ENCODE measurements around the gene NFIL3.
"Not testable (repeated sequence)": the region's sequence is repeated elsewhere in the genome, so short reads cannot be mapped to it uniquely, and the experiment has no call there.

NFIL3 gene

DNA sequence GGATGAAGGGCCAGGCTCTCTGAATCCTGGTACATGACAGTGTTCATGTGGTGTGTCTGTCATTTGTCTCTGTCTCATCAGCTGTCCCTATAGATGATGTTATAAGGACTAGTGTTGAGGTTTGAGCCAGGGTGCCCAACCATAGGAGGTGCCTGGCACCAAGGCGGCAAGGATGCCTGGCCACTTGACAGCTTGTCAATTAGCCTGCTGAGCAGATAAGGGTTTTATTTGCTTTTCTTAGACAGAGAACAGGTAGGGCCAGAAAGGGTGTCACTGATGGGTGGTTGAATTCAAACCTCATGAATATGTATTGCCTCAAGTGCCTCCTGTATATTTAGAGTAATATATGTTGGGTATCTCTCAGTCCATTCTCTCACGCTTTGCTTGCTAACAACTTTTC lies 31.8 kb downstream of the NFIL3 start:
- no peak for DNase-seq

DNA sequence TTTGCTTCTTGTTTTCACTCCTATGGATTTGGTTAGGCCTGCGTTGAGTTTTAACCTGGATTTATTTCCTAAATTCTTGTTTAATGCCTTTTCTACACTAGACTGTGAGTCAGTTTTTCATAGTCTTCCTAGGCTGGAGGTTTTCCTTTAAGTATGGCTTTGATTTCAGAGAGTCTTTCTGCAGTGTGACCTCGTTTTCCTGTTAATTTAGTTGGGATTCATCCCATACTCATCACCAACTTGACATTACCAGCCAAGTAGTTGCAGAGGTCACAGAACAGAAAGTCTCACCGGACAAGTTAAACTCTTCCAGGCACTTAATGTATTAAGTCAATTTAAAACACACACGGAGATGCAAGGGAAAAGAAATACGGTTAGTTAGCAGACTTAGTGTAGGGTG lies 32.2 kb downstream of the NFIL3 start:
- no peak for DNase-seq

DNA sequence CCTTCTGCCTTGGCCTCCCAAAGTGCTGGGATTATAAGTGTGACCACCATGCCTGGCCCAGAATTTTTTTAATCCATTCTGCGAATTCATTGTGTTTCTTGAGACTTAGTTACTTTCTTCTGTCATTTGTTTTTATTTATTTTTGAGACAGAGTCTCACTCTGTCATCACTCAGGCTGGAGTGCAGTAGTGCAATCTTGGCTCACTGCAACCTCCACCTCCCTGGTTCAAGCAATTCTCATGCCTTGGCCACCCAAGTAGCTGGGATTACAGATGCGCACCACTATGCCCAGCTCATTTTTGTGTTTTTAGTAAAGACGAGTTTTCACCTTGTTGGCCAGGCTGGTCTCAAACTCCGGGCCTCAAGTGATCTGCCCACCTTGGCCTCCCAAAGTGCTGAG lies 33.9 kb downstream of the NFIL3 start:
- not testable (repeated sequence) for DNase-seq

DNA sequence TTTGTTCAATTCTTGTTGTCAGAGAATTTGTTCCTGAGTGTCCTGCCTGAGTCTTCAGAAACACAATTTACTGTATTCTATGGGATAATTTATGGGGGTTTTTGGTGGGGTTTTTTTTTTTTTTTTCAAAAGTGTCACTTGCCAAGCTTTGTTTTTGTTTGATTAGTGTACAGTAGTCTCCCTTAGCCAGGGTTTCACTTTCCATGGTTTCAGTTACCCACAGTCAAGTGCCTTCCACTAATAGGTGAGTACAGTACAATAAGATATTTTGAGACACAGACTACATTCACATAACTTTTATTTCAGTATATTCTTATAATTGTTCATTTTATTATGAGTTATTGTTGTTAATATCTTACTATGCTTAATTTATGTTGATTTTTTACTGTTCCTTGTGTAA lies 36.9 kb downstream of the NFIL3 start:
- no peak for DNase-seq

DNA sequence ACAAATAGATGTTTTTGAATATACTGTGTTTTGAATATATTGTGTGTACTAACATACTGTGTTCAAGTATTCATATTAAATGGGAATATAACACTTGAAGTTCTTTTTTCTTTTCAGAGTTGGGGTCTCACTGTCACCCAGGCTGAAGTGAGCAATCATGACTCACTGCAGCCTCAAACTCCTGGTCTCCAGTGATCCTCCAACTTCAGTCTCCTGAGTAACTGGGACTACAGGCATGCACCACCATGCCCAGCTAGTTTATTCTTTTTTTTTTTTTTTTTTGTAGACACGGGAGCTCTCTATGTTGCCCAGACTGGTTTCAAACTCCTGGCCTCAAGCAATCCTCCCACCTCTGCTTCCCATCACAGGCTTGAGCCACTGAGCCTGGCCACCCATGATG lies 38.7 kb downstream of the NFIL3 start:
- no peak for DNase-seq

DNA sequence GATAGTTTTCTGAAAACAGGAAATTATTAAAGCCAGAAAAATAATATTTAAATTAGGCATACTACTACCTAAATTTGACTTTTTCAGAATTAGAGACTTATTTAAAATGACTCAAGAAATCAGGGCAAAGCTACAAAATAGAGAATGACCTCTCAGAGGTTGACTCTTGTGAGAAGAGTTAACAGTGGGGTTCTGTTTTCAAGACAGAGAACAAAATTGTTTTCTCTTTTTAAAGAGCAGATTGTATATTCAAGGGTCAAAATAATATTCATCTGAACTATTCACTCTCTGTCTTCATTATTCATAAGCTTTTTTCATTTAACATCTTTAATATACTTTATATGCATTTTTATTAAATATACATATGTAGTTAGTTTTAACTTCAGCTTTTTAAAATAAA lies 40.1 kb downstream of the NFIL3 start:
- DNase-seq = no peak

DNA sequence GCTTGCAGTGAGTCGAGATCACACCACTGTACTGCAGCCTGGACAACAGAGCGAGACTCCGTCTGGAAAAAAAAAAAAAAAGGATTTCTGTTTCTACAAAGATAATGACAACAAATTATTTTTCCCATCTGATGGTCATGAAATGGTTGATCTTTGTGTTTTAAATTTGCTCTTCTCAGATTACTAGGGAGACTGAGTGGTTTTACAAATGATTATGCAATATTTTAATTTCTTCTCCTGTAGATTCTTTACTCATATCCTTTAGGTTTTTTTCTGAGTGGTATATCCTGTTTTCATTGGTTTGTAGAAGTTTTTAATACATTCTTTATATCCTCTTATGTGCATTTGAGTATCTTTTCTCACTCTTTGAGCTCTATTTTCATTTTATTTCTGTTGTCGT lies 41.3 kb downstream of the NFIL3 start:
- DNase-seq = no peak

DNA sequence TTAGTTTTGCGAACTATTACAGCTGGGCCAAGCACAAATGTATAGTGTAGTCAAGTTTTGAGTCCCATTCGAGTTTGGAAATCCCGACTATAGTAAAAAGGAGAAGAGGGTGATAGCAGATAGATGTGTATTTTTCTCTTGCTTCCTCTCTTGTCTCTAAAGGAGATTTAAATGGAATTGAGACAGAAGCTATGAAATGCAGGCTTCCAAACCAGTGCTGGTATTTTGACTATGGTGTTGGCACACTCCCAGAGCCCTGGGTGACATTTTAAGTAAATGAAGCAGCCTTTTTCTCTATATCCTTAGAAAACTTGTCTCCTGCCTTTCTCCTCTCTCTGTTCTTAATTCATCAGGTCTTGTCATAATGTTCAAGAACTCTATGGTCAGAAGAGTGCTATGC lies 44.2 kb downstream of the NFIL3 start:
- no peak for DNase-seq

DNA sequence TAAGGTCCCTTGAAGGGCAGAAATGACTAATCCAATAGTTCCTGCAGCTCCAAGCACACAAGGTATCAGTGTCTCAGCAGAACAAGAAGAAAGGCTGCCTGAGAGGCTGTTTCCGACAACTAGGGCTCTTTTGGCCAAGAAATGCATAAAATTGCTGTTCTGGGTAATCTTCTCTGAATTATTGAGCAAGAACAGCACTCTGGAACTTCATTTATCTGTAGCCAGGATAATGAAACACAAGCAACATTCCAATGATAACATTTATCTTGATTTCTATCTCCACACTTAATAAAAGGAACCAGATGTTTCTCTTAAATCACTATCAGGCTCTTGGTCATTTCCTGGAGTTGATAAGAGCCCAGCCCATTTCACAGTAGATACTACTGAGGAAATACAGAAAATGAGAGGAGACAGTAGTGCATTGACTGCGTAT lies 44.9 kb downstream of the NFIL3 start:
- no peak for DNase-seq

DNA sequence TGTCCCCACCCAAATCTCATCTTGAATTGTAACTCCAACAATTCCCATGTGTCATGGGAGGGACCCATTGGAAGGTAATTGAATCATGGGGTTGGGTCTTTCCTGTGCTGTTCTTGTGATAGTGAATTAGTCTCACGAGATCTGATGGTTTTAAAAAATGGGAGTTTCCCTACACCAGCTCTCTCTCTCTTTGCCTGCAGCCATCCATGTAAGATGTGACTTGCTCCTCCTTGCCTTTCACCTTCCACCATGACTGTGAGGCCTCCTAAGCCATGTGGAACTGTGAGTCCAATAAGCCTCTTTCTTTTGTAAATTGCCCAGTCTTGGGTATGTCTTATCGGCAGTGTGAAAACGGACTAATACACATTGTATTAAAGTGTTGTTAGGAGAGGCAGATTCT lies 45.6 kb downstream of the NFIL3 start:
- not testable (repeated sequence) for DNase-seq

DNA sequence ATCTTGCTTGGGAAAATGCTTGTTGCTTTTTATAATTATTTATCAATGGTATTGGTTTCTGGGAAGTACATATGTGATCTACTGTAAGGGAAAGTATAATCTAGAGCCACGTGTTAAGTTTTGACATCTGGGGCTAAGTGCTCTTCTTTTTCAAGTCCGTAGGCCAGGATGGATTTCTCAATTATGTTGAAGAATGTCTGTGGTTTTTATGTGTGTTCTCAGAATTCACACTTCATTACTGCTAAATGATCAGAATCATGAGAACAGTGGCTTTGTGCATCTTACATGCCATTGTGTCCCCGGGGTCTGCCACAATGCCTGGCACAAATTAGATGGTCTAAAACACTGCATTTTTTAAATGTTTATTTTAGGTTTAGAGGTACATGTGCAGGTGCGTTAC lies 47.4 kb downstream of the NFIL3 start:
- no peak for DNase-seq

DNA sequence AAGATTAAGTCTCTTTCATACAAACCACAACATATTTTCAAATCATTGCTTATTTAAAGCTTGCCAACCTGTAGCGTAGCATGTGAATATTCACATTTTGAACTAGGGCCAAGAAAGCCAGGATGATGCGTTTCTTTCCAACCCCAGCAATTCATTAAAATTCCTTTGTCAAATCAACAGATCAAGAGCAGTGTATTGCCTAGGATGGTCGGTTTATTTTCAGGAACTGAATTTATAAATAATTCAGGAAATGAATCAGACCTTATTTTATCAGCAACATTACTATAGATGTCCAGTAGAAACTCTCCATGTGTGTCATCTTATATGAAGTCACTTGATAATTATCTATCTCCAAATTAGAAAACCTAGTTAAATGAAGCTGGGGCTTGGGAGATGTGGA lies 48.7 kb downstream of the NFIL3 start:
- DNase-seq = no peak

DNA sequence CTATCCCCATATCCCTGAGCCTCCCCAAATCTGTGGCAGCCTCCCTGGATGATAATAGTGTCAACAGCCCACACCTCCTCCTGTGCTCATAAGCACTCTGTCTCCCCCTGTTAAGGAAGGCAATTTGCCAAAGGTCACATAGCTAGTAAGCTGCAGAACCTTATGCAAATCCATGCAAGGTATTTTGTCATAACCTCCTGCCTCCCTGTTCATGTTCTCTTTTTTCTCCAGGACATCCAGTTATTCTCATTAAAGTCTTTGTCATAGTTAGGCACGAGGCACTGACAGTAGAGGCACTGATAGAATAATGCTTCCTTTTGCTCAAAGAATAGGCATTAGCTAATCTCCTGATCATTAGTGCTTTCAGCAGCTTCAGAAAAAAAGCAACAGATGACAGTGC lies 51.7 kb downstream of the NFIL3 start:
- DNase-seq = no peak

DNA sequence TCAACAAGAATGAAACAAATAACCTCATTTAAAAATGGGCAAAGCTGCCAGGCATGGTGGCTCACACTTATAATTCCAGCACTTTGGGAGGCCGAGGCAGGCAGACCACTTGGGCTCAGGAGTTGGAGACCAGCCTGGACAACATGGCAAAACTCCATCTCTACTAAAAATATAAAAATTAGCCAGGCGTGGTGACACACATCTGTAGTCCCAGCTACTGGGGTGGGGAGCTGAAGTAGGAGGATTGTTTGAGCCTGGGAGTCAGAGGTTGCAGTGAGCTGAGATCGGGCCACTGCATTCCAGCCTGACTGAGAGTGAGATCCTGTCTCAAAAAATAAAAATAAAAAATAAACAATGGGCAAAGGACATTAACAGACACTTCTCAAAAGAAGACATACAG lies 53.6 kb downstream of the NFIL3 start:
- not testable (repeated sequence) for DNase-seq

DNA sequence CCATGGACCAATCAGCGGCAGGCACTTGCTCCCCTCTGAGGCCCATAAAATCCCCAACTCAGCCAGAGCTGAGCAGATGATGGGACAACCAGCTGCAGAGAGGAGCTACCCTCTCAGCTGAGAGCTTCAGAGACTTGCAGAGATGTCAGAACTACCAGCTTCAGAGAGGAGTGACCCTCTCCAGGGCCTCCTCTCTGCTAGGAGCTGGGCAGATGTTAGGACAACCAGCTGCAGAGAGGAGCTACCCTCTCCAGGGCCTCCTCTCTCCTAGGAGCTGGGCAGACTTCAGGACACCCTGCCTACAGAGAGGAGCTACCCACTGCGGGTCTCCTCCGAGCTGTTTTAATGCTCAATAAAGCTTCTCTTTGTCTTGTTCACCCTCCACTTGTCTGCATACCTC lies 58.9 kb downstream of the NFIL3 start:
- no peak for DNase-seq

DNA sequence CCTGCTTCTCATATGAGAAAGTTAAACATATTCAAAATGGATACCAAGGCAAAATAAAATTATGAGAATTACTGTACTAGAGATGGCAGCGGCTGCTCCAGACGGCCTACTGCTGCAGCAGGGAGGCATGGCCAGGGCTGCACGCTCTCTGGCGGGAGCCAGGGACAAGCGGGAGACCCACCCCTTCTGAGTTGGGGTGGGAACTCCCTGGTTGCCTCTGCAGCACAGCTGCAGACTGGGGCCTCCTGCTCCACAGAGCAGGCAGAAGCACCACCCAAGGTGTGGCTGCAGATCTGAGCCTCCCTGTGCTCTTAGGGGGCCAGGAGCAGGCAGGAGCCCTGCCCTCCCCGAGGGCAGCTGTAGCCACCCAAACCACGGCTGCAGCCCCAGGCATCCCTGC lies 59.6 kb downstream of the NFIL3 start:
- no peak for DNase-seq

DNA sequence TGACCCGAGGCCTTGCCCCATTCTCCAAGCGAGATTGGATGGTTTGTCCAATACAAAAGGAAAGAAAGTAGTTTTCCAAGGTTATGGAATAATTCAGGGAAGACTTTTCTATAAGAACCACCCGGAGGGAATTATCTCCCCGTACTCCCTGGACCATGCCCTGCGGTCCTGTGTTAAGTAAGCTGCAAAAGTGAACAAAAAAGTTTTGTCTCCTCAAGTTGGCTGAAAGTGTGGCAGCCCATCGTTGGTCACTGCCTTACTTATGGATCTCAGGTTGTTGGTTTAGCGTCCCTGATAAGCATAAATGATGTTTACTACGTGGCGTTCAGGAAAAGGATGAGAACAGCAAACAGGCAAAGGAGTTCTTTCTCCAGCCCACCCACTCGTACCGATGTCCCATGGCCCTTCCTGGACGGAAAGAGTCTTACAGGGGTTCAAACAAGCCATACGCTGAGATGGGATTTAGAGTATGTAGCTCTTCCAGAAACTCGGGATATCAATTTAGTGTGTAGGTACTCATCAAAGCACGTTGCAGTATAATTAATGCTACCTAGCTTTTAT lies 61.5 kb downstream of the NFIL3 start:
- DNase-seq = no peak

DNA sequence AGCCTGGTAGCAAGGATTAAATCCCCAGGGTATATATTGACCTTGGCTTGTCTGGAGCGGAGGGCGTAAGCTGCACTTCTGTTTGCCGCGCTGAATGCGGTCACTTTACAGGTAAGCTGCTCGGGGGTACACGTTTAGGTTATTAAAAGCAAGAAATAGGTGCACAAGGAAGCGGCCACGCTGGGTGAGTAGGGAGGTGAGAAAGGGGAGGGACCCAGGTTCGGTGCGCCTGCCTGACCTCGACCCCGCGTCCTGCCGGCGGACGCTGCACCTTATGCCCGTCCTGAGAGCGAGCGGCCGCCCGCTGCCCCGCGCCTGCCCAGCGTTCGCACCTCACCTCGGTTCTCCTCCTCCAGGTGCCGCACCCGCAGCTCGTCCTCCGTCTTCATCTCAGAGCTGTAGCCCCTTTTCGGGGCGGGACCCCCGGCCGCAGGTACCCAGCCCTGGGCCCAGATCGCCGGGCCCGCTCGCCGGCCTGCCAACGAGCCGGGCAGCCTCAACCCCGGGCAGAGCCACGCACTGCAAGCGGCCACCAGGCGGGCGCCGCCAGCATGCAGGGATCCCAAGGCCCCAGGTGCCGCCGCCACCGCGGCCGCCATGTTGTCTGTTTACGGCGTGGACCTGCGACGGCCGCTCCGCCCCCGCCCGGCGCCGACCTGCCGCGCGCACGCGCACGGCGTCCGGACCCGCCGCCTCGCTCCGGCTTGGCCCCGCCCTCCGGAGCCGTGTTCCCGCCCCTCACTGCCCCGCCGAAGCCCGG lies 62.2 kb downstream of the NFIL3 start, which contains the start of gene AUH:
Gene AUH (minus strand): TSS at position 628 of the 760 bp plus-strand sequence. CDS start 29 bp downstream, at position 599.
- DNase-seq = peak; percentile 80

DNA sequence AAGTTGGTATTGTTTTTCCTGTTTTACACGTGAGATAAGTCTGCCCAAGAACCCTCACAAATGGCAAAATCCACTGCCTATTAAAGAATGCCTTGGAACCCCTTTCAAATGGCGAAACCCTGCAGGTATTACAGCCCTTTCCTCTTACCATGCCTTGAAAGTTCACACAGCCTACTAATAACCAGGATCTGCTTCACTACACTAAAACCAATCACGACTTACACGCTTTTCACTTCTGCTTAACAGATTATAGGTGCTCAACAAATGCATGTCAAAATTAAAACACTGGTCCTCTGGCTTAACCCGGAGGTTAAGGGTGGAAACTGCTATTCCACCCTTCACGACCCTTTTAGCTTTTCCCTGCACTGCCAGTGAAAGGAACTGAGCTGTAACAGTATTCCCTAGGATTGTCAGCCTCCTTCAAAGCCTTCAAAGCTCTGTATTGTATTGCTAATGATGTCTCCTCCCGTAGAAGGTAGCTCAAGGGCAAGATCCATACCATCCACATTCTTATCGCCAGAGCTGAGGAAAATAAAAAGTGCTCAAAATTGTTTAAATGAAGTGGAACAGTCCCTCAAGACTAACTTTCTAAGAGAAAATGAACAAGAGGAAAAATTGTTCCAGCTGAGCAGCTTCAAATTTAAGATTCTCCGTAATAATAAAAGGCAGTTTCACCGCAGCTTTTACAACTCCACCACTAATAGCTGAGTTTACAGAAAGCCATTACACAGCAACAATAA lies 62.9 kb downstream of the NFIL3 start:
- no peak for DNase-seq

DNA sequence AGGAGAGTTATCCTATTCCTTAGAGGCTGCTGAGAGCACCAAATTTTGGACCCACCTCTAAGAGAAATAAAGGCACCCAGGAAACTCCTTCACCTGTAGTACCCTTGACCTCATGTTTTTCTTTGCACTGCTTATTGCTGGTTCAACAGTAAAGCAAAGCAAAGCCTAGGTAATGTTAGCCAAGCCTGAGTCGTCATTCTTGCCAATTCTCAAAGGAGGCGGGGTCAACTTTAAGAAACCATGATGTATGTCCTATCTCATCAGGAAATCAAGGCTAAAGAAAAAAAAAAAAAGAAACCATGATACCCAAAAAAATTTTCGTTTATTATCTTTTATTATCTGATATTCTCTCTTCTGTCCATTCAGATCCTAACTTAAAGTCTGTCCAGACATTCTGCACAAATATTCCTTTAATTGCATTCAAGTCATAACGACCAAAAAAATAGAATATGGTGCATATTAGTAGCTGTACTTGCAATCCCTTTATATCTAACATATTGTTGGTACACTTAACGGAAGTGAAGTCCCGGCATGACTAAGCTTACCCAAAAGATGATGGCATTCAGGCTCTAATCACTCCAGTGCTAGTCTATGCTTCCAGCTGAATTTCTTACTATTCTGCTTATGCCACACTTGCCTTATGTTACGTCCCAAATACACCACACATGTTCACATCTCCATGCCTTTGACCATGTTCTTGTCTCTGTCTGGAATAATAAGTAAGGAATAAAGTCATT lies 63.7 kb downstream of the NFIL3 start:
- no peak for DNase-seq

DNA sequence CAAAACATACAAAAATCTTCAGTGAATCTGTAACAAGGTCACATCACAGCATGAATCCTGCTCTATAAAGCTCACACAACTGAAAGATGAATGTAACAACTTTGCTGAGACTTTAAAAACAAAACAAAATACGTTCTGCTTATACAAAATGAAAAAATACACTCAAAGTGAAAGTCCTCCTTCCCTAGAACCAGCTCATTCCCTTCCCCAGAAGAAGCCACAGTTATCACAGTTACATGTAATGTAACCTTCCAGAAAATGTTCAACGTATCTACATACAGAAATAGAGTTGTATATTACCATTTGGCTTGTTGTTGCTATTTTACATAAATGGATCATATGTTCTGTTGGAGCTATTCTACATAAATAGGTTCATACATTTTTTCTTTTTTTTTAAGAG lies 64.5 kb downstream of the NFIL3 start:
- DNase-seq = no peak
